LNCaP clone FGC (cell line): Measurements from ENCODE around the gene SPINT4.
"Not testable (repeated sequence)": the region's sequence is repeated elsewhere in the genome, so short reads cannot be mapped to it uniquely, and the experiment has no call there.

Experiments used
- DNase-seq: peaks from one replicate; pipeline ENCODE4 v3.0.0-alpha.2; 2011; ENCODE audit warnings: low read depth
- H3K4me3 ChIP-seq: 2 replicates; pipeline ENCODE4 v1.5.1; 2011; ENCODE audit warnings: mild to moderate bottlenecking, low read depth, low read length, control low read depth
- CTCF ChIP-seq: IDR thresholded peaks from 2 replicates; pipeline ENCODE4 v1.5.1; 2012; ENCODE audit warnings: mild to moderate bottlenecking; ENCODE audit not compliant: control insufficient read depth, insufficient read depth; ENCODE audit errors: extremely low read depth

Gene SPINT4

GRCh38 chr20:45735988-45736387 is 13.8 kb downstream of the SPINT4 start:
- no peak for DNase-seq
- H3K4me3 ChIP-seq: no peak overlapping the region

GRCh38 chr20:45742596-45742995 is 20.4 kb downstream of the SPINT4 start:
- no peak overlapping the region for H3K4me3 ChIP-seq
- DNase-seq: no peak
- no peak for TF ChIP-seq CTCF

More at GRCh38 chr20:45735988-45736387, 13.8 kb downstream of the SPINT4 start:
- TF ChIP-seq CTCF: no peak

DNA sequence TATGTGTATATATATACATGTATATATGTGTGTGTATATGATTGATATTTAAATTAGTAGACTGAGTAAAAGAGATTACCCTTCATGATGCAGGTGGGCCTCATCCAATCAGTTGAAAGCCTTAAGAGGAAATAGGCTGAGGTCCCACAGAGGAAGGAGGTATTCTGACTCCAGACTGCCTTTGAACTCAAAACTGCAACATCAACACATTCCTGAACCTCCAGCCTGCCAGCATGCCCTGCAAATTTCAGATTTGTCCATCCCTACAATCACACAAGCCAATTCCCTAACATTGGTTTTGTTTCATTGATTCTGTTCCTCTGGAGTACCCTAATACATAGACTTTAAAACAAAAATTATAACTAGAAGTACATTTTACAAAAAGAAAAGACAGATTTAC is 22.9 kb downstream of the SPINT4 start:
- H3K4me3 ChIP-seq: no peak overlapping the region
- TF ChIP-seq CTCF: no peak
- DNase-seq: no peak

DNA sequence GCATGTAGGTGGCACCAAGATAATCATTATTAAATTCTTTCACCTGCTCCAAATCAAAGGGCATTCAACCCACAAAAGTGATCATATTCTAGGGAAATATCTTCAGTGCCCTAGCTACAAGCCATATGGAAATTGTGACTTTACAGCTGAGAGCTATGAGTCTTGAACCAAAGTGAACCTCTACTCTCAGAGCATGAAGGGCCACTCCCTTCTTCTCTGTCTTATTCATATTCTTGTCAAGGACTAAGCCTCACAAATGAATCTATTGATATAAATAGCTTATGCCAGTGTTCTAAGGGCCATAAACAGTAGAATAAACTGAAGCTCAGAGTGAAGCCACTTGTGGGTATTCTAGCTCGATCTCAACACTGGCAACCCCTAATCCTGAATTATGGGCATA is 29.6 kb downstream of the SPINT4 start:
- DNase-seq: no peak
- TF ChIP-seq CTCF: no peak
- H3K4me3 ChIP-seq: no peak overlapping the region

DNA sequence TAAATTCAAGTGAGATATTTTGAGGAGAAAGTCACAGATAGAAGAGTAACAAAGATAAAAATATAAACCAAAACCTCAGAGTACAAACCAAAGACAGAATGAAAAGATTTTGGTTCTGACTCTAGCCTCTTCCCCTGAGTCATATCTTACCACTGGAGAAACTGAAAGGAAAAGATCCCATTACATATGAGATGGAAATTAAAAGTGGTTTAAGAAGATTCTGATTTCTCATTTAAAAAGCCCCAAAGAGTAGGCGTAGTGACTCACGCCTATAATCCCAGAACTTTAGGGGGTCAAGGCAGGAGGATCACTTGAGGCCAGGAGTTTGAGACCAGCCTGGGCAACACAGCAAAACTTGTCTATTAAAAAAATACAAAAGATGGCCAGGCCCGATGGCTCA is 30.6 kb downstream of the SPINT4 start:
- no peak for DNase-seq
- no peak for TF ChIP-seq CTCF
- no peak overlapping the region for H3K4me3 ChIP-seq

DNA sequence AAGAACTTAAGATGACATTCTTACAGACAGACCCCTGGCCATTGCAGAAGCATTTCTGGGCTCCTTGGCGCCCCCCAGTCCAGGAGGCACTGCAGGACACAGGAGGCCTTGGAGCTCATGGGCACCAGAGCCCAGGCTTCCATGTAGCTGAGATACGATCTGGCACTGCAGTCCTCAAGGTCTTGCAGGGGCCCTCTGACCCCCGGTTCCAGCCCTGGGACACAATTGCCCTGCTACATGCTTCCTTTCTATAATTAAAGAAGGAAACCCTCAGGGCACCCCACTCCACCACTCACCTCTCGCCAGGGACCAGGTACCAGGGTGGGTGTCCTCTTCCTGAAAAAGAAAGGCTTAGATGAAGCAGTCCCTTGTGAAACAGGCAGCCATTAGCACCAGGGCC is 35.9 kb downstream of the SPINT4 start:
- no peak for DNase-seq
- H3K4me3 ChIP-seq: no peak overlapping the region
- no peak for TF ChIP-seq CTCF

DNA sequence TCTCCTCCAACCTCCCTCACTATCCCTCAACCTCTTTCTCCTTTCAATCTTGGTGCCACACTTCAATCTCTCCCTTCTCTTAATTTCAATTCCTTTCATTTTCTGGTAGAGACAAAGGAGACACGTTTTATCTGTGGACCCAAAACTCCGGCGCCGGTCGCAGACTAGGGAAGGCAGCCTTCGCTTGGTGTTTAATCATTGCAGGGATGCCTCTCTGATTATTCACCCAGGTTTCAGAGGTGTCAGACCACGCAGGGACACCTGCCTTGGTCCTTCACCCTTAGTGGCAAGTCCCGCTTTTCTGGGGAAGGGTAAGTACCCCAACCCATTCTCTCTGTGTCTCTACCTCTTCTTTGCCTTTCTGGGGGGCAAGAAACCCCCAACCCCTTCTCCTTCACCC is 37.8 kb downstream of the SPINT4 start:
- H3K4me3 ChIP-seq, DNase-seq: not testable (repeated sequence)

- DNase-seq, H3K4me3 ChIP-seq: not testable (repeated sequence)
Measured at GRCh38 chr20:45761966-45762365, 39.8 kb downstream of the SPINT4 start.

- H3K4me3 ChIP-seq, DNase-seq: not testable (repeated sequence)
Measured at GRCh38 chr20:45764618-45765282, 42.6 kb downstream of the SPINT4 start.
